HL-60 (cell line): ENCODE results near the gene TACC3.

Experiments
- DNase-seq, 2 experiments: peaks; one replicate each; pipeline ENCODE4 v3.0.0-alpha.2; 2010 to 2020; ENCODE audit warnings: low read depth in 1 of 2, low spot score in 1 of 2
- H3K27ac ChIP-seq: fragments of 250-450 bp; sonication (Bioruptor Pico); replicated peaks from 2 replicates; pipeline ENCODE4 v1.5.1; 2020; ENCODE audit warnings: mild to moderate bottlenecking, moderate library complexity
- H3K27me3 ChIP-seq: fragments of 250-450 bp; sonication (Bioruptor Pico); 2 replicates; pipeline ENCODE4 v1.5.1; 2021; ENCODE audit warnings: mild to moderate bottlenecking, moderate library complexity; ENCODE audit not compliant: insufficient read depth, poor library complexity, severe bottlenecking
- H3K4me3 ChIP-seq: replicated peaks from 2 replicates; pipeline ENCODE4 v1.5.1; 2011; ENCODE audit warnings: mild to moderate bottlenecking, control low read depth, low read length; ENCODE audit not compliant: insufficient read depth
- CTCF ChIP-seq: IDR thresholded peaks from one replicate; pipeline ENCODE4 v1.5.1; 2011; ENCODE audit warnings: low read length, control low read depth, inconsistent platforms; ENCODE audit not compliant: insufficient read depth
- GABPA ChIP-seq: IDR thresholded peaks from 2 replicates; pipeline ENCODE4 v1.6.1; 2012; ENCODE audit warnings: low read depth
- POLR2AphosphoS5 ChIP-seq: IDR thresholded peaks from 2 replicates; pipeline ENCODE4 v1.6.1; 2012; ENCODE audit warnings: low read depth
- SPI1 ChIP-seq: IDR thresholded peaks from 2 replicates; pipeline ENCODE4 v1.6.1; 2012; ENCODE audit warnings: low read depth, mild to moderate bottlenecking, borderline replicate concordance
- TF ChIP-seq, protein P1 (sequence below): IDR thresholded peaks from 2 replicates; pipeline ENCODE4 v1.6.1; 2012; ENCODE audit warnings: low read depth; ENCODE audit not compliant: insufficient replicate concordance

TACC3 gene

GRCh38 chr4:1714303-1715001, 6.9 kb upstream of the TACC3 start:
- Histone ChIP-seq H3K27ac (peak overlapping the region; percentile 97), H3K4me3 (peak overlapping the region; percentile 76), H3K27me3 (no peaks in the 10 kb centered on the region)
- TF ChIP-seq POLR2AphosphoS5: no peak
- TF ChIP-seq SPI1: no peak
- TF ChIP-seq, protein P1, sequence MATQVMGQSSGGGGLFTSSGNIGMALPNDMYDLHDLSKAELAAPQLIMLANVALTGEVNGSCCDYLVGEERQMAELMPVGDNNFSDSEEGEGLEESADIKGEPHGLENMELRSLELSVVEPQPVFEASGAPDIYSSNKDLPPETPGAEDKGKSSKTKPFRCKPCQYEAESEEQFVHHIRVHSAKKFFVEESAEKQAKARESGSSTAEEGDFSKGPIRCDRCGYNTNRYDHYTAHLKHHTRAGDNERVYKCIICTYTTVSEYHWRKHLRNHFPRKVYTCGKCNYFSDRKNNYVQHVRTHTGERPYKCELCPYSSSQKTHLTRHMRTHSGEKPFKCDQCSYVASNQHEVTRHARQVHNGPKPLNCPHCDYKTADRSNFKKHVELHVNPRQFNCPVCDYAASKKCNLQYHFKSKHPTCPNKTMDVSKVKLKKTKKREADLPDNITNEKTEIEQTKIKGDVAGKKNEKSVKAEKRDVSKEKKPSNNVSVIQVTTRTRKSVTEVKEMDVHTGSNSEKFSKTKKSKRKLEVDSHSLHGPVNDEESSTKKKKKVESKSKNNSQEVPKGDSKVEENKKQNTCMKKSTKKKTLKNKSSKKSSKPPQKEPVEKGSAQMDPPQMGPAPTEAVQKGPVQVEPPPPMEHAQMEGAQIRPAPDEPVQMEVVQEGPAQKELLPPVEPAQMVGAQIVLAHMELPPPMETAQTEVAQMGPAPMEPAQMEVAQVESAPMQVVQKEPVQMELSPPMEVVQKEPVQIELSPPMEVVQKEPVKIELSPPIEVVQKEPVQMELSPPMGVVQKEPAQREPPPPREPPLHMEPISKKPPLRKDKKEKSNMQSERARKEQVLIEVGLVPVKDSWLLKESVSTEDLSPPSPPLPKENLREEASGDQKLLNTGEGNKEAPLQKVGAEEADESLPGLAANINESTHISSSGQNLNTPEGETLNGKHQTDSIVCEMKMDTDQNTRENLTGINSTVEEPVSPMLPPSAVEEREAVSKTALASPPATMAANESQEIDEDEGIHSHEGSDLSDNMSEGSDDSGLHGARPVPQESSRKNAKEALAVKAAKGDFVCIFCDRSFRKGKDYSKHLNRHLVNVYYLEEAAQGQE: no peak
- TF ChIP-seq GABPA: no peak
- TF ChIP-seq CTCF: no peak
- peak in 1 of 2 experiments; percentile 9 for DNase-seq

- peak in 1 of 2 experiments; percentile 87 for DNase-seq
- peak overlapping the region; percentile 76; the same call in 1 of the 2 replicates for H3K4me3 ChIP-seq
- peak overlapping the region; percentile 97 for H3K27ac ChIP-seq
- H3K27me3 ChIP-seq: no peaks in the 10 kb centered on the region
- TF ChIP-seq POLR2AphosphoS5 (peak; percentile 95), SPI1 (peak; percentile 49; the same call in 1 of the 2 replicates), GABPA (peak; percentile 18; the same call in 1 of the 2 replicates), CTCF (no peak)
- TF ChIP-seq, protein P1: no peak
Measured at GRCh38 chr4:1715002-1715758, 6.1 kb upstream of the TACC3 start.

GRCh38 chr4:1716065-1716945, 5.0 kb upstream of the TACC3 start:
- H3K27me3 ChIP-seq: no peaks in the 10 kb centered on the region
- DNase-seq: no peak
- H3K4me3 ChIP-seq: no peak overlapping the region
- H3K27ac ChIP-seq: peak overlapping the region; percentile 97
- TF ChIP-seq GABPA: no peak
- TF ChIP-seq CTCF: no peak
- no peak for TF ChIP-seq SPI1
- no peak for TF ChIP-seq POLR2AphosphoS5
- TF ChIP-seq, protein P1: no peak
